Neural cell (in vitro differentiated cells): Measurements from ENCODE around the gene ZDHHC14.

ENCODE experiments used
- SMC3 ChIP-seq: fragments of 450-650 bp; conservative IDR thresholded peaks from 2 replicates; pipeline ENCODE4 v1.6.1; 2014; ENCODE audit warnings: antibody characterized with exemption, mild to moderate bottlenecking, moderate library complexity; ENCODE audit not compliant: poor library complexity
- TF ChIP-seq, protein P1 (sequence below): fragments of 450-650 bp; IDR thresholded peaks from 2 replicates; pipeline ENCODE4 v1.5.1; 2014; ENCODE audit warnings: antibody characterized with exemption, mild to moderate bottlenecking, moderate library complexity; ENCODE audit not compliant: poor library complexity, severe bottlenecking

DNA sequence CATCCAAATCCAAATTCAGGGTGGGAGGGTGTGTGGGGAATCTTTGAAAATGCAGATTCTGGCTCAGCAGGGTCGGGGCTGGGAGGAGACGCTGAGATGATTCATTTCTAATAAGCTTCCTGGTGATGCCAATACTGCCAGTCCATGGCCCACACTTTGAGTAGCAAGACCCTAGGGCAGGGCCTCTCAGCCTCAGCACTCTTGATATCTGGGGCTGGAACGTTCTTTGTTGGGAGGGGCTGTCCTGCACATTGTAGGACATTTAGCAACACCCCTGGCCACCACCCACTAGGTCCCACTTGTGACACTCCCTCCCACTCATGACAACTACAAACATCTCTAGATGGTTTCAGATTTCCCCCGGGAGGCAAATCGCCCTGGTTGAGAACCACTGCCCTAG lies 191.0 kb downstream of the ZDHHC14 start:
- TF ChIP-seq, protein P1, sequence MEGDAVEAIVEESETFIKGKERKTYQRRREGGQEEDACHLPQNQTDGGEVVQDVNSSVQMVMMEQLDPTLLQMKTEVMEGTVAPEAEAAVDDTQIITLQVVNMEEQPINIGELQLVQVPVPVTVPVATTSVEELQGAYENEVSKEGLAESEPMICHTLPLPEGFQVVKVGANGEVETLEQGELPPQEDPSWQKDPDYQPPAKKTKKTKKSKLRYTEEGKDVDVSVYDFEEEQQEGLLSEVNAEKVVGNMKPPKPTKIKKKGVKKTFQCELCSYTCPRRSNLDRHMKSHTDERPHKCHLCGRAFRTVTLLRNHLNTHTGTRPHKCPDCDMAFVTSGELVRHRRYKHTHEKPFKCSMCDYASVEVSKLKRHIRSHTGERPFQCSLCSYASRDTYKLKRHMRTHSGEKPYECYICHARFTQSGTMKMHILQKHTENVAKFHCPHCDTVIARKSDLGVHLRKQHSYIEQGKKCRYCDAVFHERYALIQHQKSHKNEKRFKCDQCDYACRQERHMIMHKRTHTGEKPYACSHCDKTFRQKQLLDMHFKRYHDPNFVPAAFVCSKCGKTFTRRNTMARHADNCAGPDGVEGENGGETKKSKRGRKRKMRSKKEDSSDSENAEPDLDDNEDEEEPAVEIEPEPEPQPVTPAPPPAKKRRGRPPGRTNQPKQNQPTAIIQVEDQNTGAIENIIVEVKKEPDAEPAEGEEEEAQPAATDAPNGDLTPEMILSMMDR = no peak
- TF ChIP-seq SMC3 = no peak
